Kidney capillary endothelial cell (primary cell): ENCODE results near the gene ADGRD1.
A peak's percentile ranks its signal among the peaks of the same experiment; 100 is the strongest.
"Not testable (repeated sequence)": the region's sequence is repeated elsewhere in the genome, so short reads cannot be mapped to it uniquely, and the experiment has no call there.

Experiments
- DNase-seq: peaks from one replicate; pipeline ENCODE4 v3.0.0-alpha.2; 2018; ENCODE audit warnings: low spot score

ADGRD1 gene

DNA sequence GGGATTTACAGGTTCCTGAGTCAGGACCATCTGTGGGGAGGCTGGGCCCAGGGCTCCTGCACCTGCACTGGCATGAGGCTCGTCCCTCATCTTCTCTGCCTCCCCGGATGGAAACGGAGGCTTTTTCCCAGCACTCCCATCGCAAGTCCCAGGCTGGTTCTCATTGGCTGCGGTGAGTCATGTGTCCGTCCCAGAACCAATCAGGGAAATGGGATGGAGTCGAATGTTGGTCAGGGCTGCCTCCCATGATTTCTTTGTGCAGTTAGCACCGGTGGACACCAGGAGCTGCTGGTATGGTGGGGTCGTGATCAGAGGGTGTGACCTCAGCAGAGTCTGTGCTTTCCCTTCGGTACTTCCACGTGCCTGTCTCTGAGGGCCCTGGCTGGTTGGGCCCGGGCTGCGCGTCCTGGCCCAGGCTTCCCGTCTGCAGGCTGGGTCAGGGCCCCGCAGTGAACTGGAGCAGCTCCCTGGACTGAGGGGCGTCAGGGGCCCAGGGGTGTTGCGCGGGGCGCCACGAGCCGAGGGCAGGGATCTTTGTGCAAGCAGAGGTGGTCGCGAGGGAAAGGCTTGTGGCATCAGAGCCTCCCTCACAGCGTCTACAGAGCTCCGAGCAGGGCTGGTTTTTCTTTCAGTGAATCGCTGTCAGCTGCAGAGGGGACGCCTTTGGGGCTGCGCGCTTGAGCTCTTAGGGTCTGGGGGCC is 168.1 kb downstream of the ADGRD1 start:
- no peak for DNase-seq

DNA sequence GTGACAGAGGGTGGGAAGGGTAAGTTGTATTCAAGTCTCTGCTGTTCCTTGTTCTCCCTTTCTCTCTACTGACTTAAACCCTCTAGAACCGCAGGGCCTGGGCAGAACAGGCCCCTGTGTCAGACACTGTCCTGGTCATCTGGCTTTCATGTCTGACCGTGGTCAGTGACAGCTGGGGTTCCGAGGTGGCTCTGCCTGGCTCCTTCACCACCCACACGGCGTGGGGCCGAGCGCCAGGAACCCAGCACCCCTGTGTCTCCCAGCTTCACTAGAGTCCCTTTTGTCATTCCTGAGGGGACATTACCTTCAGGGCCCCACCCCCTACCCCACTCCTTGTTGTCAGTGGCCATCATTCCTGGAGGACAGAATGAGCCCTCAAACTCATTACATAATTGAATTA is 168.9 kb downstream of the ADGRD1 start:
- DNase-seq: no peak

GRCh38 chr12:131123817-131124216 is 170.1 kb downstream of the ADGRD1 start:
- no peak for DNase-seq

- no peak for DNase-seq
Observed at GRCh38 chr12:131124487-131125280, 171.0 kb downstream of the ADGRD1 start.

DNA sequence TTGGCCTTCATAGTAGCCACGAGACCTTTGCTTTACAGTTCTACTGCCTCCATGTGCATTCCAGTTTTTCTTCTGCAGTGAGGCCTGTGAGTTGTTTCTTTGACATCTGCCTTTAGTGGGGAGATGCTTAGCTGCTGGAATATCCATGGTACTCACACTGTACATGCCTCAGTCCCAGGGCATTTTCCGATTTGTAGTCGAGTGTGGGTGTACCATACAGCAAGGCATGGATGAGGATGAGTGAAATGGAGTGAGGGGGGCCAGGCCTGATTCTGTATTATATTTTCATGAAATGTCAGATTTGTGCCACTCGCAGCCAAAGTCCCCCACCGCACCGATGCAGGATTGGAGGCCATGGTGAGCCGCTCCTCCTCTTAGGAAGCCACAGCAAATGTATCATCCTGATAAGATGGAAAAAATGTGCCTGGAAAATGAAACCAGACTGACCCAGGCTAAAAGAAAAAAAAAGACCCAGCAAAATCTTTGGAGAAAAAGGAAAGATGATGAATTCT is 173.0 kb downstream of the ADGRD1 start:
- DNase-seq: no peak

DNA sequence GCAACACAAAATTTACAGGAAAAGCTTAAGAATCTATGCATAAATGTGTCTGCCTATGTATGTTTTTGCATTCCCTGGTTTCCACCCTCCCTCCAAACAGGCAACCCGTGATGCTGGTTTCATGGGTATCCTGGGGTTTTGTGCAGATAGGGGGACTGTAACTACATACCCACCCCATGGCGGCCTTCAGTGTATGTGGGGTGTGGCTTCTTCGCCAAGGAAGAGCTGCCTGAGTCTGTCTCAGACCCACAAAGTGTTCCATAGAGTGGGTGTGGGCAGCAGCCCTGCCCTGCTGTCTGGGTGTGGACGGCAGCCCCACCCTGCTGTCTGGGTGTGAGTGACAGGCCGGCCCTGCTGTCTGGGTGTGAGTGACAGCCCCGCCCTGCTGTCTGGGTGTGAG is 174.8 kb downstream of the ADGRD1 start:
- no peak for DNase-seq

DNA sequence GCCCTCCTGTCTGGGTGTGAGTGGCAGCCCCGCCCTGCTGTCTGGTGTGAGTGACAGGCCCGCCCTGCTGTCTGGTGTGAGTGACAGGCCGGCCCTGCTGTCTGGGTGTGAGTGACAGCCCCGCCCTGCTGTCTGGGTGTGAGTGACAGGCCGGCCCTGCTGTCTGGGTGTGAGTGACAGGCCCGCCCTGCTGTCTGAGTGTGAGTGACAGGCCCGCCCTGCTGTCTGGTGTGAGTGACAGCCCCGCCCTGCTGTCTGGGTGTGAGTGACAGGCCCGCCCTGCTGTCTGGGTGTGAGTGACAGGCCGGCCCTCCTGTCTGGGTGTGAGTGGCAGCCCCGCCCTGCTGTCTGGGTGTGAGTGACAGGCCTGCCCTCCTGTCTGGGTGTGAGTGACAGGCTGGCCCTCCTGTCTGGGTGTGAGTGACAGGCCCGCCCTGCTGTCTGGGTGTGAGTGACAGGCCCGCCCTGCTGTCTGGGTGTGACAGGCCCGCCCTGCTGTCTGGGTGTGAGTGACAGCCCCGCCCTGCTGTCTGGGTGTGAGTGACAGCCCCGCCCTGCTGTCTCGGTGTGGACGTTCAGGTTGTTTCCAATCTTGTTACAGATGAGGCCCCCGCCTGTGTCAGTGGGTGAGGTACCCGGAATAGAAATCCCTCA is 175.4 kb downstream of the ADGRD1 start:
- DNase-seq: not testable (repeated sequence)

DNA sequence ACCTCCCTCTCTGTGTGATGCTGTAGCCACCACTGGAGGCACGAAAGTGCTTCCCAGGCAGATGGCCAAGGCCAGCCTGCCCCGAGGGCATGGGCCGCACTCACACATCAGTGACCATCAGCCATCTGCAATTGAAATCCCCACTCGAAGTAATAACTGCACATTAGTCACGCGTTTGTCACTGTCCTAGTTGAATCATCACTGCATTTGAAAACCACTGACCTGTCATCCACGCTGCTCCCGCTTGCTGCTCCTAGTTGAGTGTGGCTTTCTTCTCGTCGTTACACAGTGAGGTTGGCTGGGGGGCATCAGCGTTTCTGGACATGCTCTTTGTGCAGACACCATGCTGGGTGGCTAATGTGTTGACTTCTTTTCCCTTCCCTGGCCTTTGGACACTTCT is 176.1 kb downstream of the ADGRD1 start:
- no peak for DNase-seq

DNA sequence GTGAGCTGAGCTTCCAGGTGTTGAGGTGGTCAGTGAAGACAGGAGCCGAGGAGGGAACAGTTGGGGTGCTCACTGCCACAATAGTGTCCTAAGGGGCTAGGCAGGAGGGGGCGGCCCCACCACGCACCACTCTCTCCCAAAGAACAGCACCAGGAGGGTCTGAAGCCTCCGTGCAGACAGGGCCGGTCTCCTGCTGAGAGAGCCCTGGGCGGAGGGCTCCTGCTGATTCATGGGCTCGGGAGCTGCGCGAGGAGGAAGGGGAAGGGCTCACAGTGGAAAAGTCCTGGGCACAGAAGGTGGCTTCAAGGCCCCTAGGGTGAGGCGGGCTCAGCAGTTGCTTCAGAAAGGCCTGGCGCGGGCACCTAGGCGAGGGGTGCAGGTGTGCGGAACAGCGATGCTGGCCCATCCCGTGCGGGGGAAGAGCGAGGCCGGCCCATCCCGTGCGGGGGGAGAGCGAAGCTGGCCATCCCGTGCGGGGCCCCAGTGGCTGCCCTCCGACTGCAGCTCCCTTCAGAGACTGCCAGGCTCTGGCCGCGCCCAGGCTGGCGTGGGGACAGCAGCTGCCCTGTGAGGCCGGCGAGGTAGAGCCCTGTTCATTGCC is 176.7 kb downstream of the ADGRD1 start:
- DNase-seq: no peak

GRCh38 chr12:131131077-131131807 is 177.5 kb downstream of the ADGRD1 start:
- no peak for DNase-seq

GRCh38 chr12:131131808-131132117 is 178.1 kb downstream of the ADGRD1 start:
- DNase-seq: no peak

DNA sequence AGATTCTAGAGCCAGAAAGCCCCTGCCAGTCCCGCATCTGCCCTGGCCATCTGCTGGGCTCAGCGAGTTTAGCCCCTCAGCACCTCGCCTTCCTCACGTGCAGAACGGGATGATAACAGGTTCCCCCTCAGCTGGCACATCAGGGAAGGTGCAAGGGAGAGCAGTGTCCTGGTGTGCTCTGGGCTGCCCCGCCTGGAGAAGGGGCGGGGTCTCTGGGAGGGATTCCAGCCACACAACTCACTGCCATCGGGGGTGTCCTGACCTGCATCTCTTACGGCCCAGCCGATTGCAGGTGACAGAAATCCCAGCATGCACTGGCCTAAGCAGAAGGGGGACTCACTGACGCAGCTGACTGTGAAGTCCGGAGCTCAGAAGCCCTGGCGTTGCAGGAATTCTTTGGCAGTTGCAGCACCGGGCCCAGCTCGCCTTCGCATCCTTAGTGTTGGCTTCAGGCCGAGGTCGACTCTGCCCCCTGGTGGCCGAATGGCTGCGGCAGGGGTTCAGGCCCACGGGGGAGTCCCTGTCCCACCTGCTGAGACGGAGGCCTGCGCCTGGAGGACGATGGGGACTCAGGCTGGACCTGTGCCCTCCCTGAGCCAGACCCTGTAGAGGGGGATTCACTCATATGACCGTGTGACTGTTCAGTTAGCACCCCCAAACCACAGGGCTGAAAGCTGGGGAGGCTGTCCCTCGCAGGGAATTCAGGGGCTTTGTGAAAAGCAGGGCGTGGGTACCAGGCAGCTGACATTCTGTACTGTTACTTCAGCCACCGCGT is 178.6 kb downstream of the ADGRD1 start:
- DNase-seq: peak; percentile 48

- DNase-seq: no peak
Observed at GRCh38 chr12:131133015-131133905, 179.6 kb downstream of the ADGRD1 start.

DNA sequence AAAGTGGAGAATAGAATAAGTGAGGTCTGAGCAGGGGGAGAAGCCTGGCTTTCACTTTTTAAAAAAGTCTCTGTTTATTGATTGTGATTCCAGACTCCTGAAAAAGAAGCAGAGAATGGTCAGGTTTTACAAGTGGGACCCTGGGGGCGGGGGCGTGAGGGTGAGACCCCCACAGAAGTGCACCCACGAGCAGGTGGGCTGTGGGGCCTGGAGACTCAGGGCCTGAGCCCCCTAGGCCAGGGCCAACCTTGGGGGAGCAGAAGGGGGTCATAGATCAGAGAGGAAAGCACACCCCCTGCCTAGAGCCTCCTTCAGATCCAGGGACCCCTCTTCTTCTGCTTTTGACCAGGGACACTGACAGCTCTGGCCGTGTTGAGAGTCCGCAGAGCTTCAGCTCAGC is 180.3 kb downstream of the ADGRD1 start:
- DNase-seq: no peak

- DNase-seq: no peak
Observed at GRCh38 chr12:131134523-131135310, 181.0 kb downstream of the ADGRD1 start.

- no peak for DNase-seq
Observed at GRCh38 chr12:131135311-131135785, 181.6 kb downstream of the ADGRD1 start.

DNA sequence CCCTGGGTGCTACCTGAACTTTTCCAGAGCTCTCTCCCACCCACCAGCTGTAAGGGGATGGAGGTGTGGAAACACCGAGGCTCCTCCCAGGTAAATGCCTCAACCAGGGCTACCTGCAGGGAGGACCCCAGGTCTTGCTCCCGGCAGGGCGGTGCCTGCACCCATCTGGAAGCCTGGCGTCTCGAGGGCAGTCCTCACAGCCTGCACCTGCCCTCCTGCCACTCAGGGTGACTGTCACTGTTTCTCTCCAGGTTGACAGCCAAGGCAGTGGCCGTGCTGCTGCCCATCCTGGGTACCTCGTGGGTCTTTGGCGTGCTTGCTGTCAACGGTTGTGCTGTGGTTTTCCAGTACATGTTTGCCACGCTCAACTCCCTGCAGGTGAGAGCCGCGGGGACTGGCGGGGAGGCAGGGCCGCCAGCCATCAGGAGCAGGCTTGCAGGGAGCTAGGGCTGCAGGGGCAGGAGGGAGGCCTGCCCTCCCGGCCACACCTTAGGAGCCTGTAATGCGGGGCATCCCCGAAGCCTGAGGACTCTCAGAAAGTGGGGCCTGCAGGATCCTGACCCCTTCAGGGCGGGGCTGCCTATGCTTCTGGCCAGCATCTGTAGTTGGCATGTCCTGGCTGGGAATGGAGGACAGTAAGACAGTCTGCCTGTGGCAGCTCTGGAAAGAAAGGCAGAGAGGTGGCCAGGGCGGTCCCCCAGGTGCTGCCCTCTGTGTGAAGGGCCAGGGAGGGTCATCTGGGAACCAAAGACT is 182.3 kb downstream of the ADGRD1 start:
- DNase-seq: no peak

GRCh38 chr12:131136539-131136872 is 182.8 kb downstream of the ADGRD1 start:
- DNase-seq: no peak
